CD4-positive, alpha-beta T cell (primary cell): ENCODE results near the gene PRKCB. TPM values are rescaled to one million over a fixed set of nuclear protein-coding genes. Genes with fewer than 3 reads are reported as not detected.
A peak's percentile ranks its signal among the peaks of the same experiment; 100 is the strongest.
"Not testable (repeated sequence)": the region's sequence is repeated elsewhere in the genome, so short reads cannot be mapped to it uniquely, and the experiment has no call there.

ENCODE experiments used
- ATAC-seq: fragments of 200-7000 bp; cut with Tn5 transposase; one replicate; pipeline ENCODE4 v1.10.0; 2022; ENCODE audit warnings: mild to moderate bottlenecking; ENCODE audit not compliant: poor library complexity
- CTCF ChIA-PET: fragments of 350-600 bp; sonication (Branson Sonifier 250); formaldehyde crosslinking; loops from one replicate; lab custom pipeline; 2021; ENCODE audit warnings: antibody characterized with exemption, inconsistent platforms; lab: Charles Lee
- POLR2A ChIA-PET: fragments of 350-600 bp; sonication (Branson Sonifier 250); formaldehyde crosslinking; loops from one replicate; lab custom pipeline; 2021; ENCODE audit warnings: antibody characterized with exemption, inconsistent platforms; lab: Charles Lee
- DNase-seq, 14 experiments: peaks; one replicate each; pipeline ENCODE4 v3.0.0-alpha.2; 2013 to 2020; ENCODE audit warnings: mixed read lengths in 2 of 14
- H3K27ac ChIP-seq, 2 donors: one replicate each; pipeline versions ENCODE4 v1.5.1 to v1.7.0; 2013; ENCODE audit warnings: low read length in 2 of 2, low read depth in 1 of 2, mild to moderate bottlenecking in 1 of 2
- H3K27me3 ChIP-seq, 2 experiments: 1 replicate in 1 of 2; 2 replicates in 1 of 2; pipeline versions ENCODE4 v1.6.1 to v1.7.0; 2013; ENCODE audit warnings: low read length in 2 of 2, control low read depth in 1 of 2, mild to moderate bottlenecking in 1 of 2, moderate library complexity in 1 of 2; ENCODE audit not compliant: insufficient read depth in 2 of 2, control insufficient read depth in 1 of 2
- H3K36me3 ChIP-seq: one replicate; pipeline ENCODE4 v1.6.1; 2013; ENCODE audit warnings: low read length, control low read depth; ENCODE audit not compliant: insufficient read depth
- H3K4me1 ChIP-seq: one replicate; pipeline ENCODE4 v1.6.1; 2013; ENCODE audit warnings: low read length, control low read depth; ENCODE audit not compliant: insufficient read depth
- H3K4me3 ChIP-seq: one replicate; pipeline ENCODE4 v1.5.1; 2013; ENCODE audit warnings: mild to moderate bottlenecking, low read length, moderate library complexity
- H3K9me3 ChIP-seq, 2 experiments: 1 replicate in 1 of 2; 2 replicates in 1 of 2; pipeline versions ENCODE4 v1.6.1 to v1.7.0; 2013; ENCODE audit warnings: low read length in 2 of 2, mild to moderate bottlenecking in 2 of 2, control low read depth in 1 of 2, moderate library complexity in 1 of 2; ENCODE audit not compliant: control insufficient read depth in 1 of 2, insufficient read depth in 1 of 2
- H3K27ac Mint-ChIP-seq: one replicate; pipeline ENCODE4 v1.8.0; 2020; ENCODE audit warnings: mixed read lengths
- H3K27me3 Mint-ChIP-seq: one replicate; pipeline ENCODE4 v1.8.0; 2021; ENCODE audit warnings: mixed read lengths
- H3K36me3 Mint-ChIP-seq: one replicate; pipeline ENCODE4 v1.8.0; 2021; ENCODE audit warnings: low read depth, mixed read lengths
- H3K4me1 Mint-ChIP-seq: one replicate; pipeline ENCODE4 v1.8.0; 2021; ENCODE audit warnings: low read depth, mixed read lengths
- H3K4me3 Mint-ChIP-seq: one replicate; pipeline ENCODE4 v1.8.0; 2020; ENCODE audit warnings: mild to moderate bottlenecking, mixed read lengths
- H3K9me3 Mint-ChIP-seq: one replicate; pipeline ENCODE4 v1.8.0; 2020; ENCODE audit warnings: mixed read lengths
- CTCF ChIP-seq: fragments of 200-600 bp; IDR thresholded peaks from one replicate; pipeline ENCODE4 v1.8.0; 2022; ENCODE audit warnings: antibody characterized with exemption, mild to moderate bottlenecking
- intact Hi-C, 2 experiments: fragments of 100-400 bp; cut with DNase I in 1 of 2; cut with micrococcal nuclease in 1 of 2; formaldehyde crosslinking; loops; one replicate each; pipeline versions ENCODE4 v1.15.1 to v1.9.0; 2023 to 2025; cut with DNase I, micrococcal nuclease
- total RNA-seq, 174 experiments: library from RNA in 2 of 174; stranded (reverse) in 2 of 174; gene quantifications; one replicate each; pipeline ENCODE4 v1.2.3 and lab custom pipeline; 2021 to 2026

The PRKCB gene
- total RNA-seq, 2 experiments from 2014 or later: 64.7 TPM

- H3K27ac Mint-ChIP-seq: peak overlapping the region; percentile 86
- Histone ChIP-seq H3K9me3 (no peaks in the 10 kb centered on the region), H3K36me3 (no peaks in the 10 kb centered on the region), H3K27me3 (no peaks in the 10 kb centered on the region), H3K27ac (peak overlapping the region; percentile 43 to 62), H3K4me3 (no peak overlapping the region), H3K4me1 (peaks cover 43% of the 10 kb centered on the region)
- peak overlapping the region; percentile 81 for H3K4me3 Mint-ChIP-seq
- CTCF ChIA-PET: interaction anchor here (1.1 to 2.0 kb wide), 5 partner anchors 8 to 213 kb away, joined by 3 to 9 read pairs (median 8); no protein-coding TSS in a partner anchor
- peak; percentile 18 to 87 (median 44) for DNase-seq
- peak; percentile 91 for ATAC-seq
- no peaks in the 10 kb centered on the region for H3K27me3 Mint-ChIP-seq
- POLR2A ChIA-PET: interaction anchor here (1.1 to 2.7 kb wide), 4 partner anchors 13 to 150 kb away, joined by 5 to 10 read pairs (median 6); no protein-coding TSS in a partner anchor
- peaks cover 61% of the 10 kb centered on the region for H3K4me1 Mint-ChIP-seq
- peaks cover 1% of the 10 kb centered on the region for H3K36me3 Mint-ChIP-seq
- no peaks in the 10 kb centered on the region for H3K9me3 Mint-ChIP-seq
- no peak for TF ChIP-seq CTCF
- intact Hi-C loops: loop anchor here (5.0 kb wide), 2 partner anchors 62 to 152 kb away; no protein-coding TSS in a partner anchor
Observed at GRCh38 chr16:24013864-24014645, 178.3 kb downstream of the PRKCB start.

- peak overlapping the region; percentile 86 for H3K27ac Mint-ChIP-seq
- CTCF ChIA-PET: interaction anchor here (1.1 to 2.0 kb wide), 4 partner anchors 9 to 214 kb away, joined by 3 to 9 read pairs (median 5); no protein-coding TSS in a partner anchor
- peaks cover 43% of the 10 kb centered on the region for H3K4me1 ChIP-seq
- not testable (repeated sequence) for ATAC-seq, DNase-seq, H3K9me3 ChIP-seq, H3K9me3 Mint-ChIP-seq, H3K36me3 Mint-ChIP-seq, H3K4me3 ChIP-seq, H3K4me3 Mint-ChIP-seq, H3K27me3 Mint-ChIP-seq, H3K36me3 ChIP-seq, H3K27me3 ChIP-seq
- peaks cover 59% of the 10 kb centered on the region for H3K4me1 Mint-ChIP-seq
- POLR2A ChIA-PET: interaction anchor here (0.9 to 2.7 kb wide), 5 partner anchors 12 to 151 kb away, joined by 4 to 10 read pairs (median 6); no protein-coding TSS in a partner anchor
- peak overlapping the region; percentile 36 to 62 for H3K27ac ChIP-seq
- intact Hi-C loops: loop anchor here (5.0 kb wide), 2 partner anchors 63 to 153 kb away; no protein-coding TSS in a partner anchor
Observed at GRCh38 chr16:24014955-24015354, 179.2 kb downstream of the PRKCB start.

GRCh38 chr16:24015923-24016322, 180.1 kb downstream of the PRKCB start:
- peaks cover 55% of the 10 kb centered on the region for H3K4me1 Mint-ChIP-seq
- H3K27me3 Mint-ChIP-seq: no peaks in the 10 kb centered on the region
- intact Hi-C loops: no loop called here
- H3K27me3 ChIP-seq: no peaks in the 10 kb centered on the region
- ChIA-PET CTCF (interaction anchor here (1.5 to 2.0 kb wide), 2 partner anchors 21 to 212 kb away, joined by 4 to 9 read pairs; no protein-coding TSS in a partner anchor), POLR2A (interaction anchor here (0.9 to 2.7 kb wide), 5 partner anchors 9 to 137 kb away, joined by 3 to 10 read pairs (median 3); no protein-coding TSS in a partner anchor)
- H3K4me1 ChIP-seq: peaks cover 35% of the 10 kb centered on the region
- DNase-seq (no peak), ATAC-seq (no peak)
- H3K36me3 ChIP-seq: no peaks in the 10 kb centered on the region
- H3K36me3 Mint-ChIP-seq: no peaks in the 10 kb centered on the region
- H3K9me3 Mint-ChIP-seq: no peaks in the 10 kb centered on the region
- H3K27ac ChIP-seq: peak overlapping the region in 1 of 2 donors; percentile 36
- H3K9me3 ChIP-seq: no peaks in the 10 kb centered on the region
- no peak overlapping the region for H3K4me3 ChIP-seq
- TF ChIP-seq CTCF: no peak
- H3K27ac Mint-ChIP-seq: peak overlapping the region; percentile 86
- H3K4me3 Mint-ChIP-seq: no peak overlapping the region
